Caco-2 (cell line): Measurements from ENCODE around the gene PON1. TPM values are rescaled to one million over a fixed set of nuclear protein-coding genes. Genes with fewer than 3 reads are reported as not detected.

Source experiments
- BruUV-seq: library from RNA; stranded (reverse); fragments of 400-500 nt; replicated peaks from 2 replicates; lab custom pipeline; 2021; lab: Mats Ljungman, UMichigan
- CTCF ChIA-PET: fragments of 300-600 bp; sonication (Branson Sonifier 250); formaldehyde crosslinking; loops from one replicate; lab custom pipeline; 2022; ENCODE audit warnings: antibody characterized with exemption; lab: Charles Lee
- POLR2A ChIA-PET: fragments of 300-600 bp; sonication (Branson Sonifier 250); formaldehyde crosslinking; loops from one replicate; lab custom pipeline; 2022; ENCODE audit warnings: antibody characterized with exemption; lab: Charles Lee
- DNase-seq, 2 experiments: peaks; one replicate each; pipeline versions ENCODE4 v3.0.0 to v3.0.0-alpha.2; 2020 to 2022
- H3K27me3 ChIP-seq: replicated peaks from 2 replicates; pipeline ENCODE4 v1.6.0; 2011; ENCODE audit warnings: low read length; ENCODE audit not compliant: control insufficient read depth, insufficient read depth
- H3K36me3 ChIP-seq: 2 replicates; pipeline ENCODE4 v1.5.1; 2011; ENCODE audit warnings: low read length; ENCODE audit not compliant: control insufficient read depth, insufficient read depth
- H3K4me1 ChIP-seq: fragments of 250-450 bp; sonication (Bioruptor Pico); 2 replicates; pipeline ENCODE4 v1.5.1; 2020; ENCODE audit warnings: mild to moderate bottlenecking
- H3K4me3 ChIP-seq: 2 replicates; pipeline ENCODE4 v1.5.1; 2011; ENCODE audit warnings: low read depth, mild to moderate bottlenecking, control low read depth, low read length
- H3K9me3 ChIP-seq: fragments of 250-450 bp; sonication (Bioruptor Pico); 2 replicates; pipeline ENCODE4 v1.5.1; 2020; ENCODE audit warnings: mild to moderate bottlenecking, moderate library complexity
- H3K27ac Mint-ChIP-seq: one replicate; pipeline ENCODE4 v1.8.0; 2022; ENCODE audit warnings: mixed read lengths; ENCODE audit not compliant: unreplicated experiment
- H3K27me3 Mint-ChIP-seq: one replicate; pipeline ENCODE4 v1.8.0; 2022; ENCODE audit warnings: mixed read lengths; ENCODE audit not compliant: insufficient read depth, unreplicated experiment
- H3K36me3 Mint-ChIP-seq: one replicate; pipeline ENCODE4 v1.8.0; 2022; ENCODE audit warnings: mild to moderate bottlenecking, mixed read lengths; ENCODE audit not compliant: insufficient read depth, unreplicated experiment
- H3K4me1 Mint-ChIP-seq: one replicate; pipeline ENCODE4 v1.8.0; 2022; ENCODE audit warnings: low read depth, mixed read lengths; ENCODE audit not compliant: unreplicated experiment
- H3K4me3 Mint-ChIP-seq: one replicate; pipeline ENCODE4 v1.8.0; 2022; ENCODE audit warnings: mild to moderate bottlenecking, moderate library complexity, mixed read lengths; ENCODE audit not compliant: unreplicated experiment
- H3K9me3 Mint-ChIP-seq: one replicate; pipeline ENCODE4 v1.8.0; 2022; ENCODE audit warnings: mixed read lengths; ENCODE audit not compliant: unreplicated experiment
- CTCF ChIP-seq, 2 experiments: fragments of 200-600 bp in 1 of 2; IDR thresholded peaks; 1 replicate in 1 of 2; 2 replicates in 1 of 2; pipeline versions ENCODE4 v1.5.1 to v1.8.0; 2011 to 2022; ENCODE audit warnings: antibody characterized with exemption in 1 of 2, control low read depth in 1 of 2, inconsistent platforms in 1 of 2, low read depth in 1 of 2, low read length in 1 of 2, mild to moderate bottlenecking in 1 of 2, moderate library complexity in 1 of 2; ENCODE audit not compliant: insufficient read depth in 1 of 2, severe bottlenecking in 1 of 2, unreplicated experiment in 1 of 2
- intact Hi-C: fragments of 100-400 bp; cut with micrococcal nuclease; formaldehyde crosslinking; loops from one replicate; pipeline ENCODE4 v1.10.0; 2022; ENCODE audit not compliant: unreplicated experiment
- total RNA-seq: library from RNA; stranded (reverse); gene quantifications from 2 replicates; pipeline ENCODE4 v1.2.3, GENCODE V29; 2022

Gene PON1
- total RNA-seq, 1 experiment from 2014 or later, result not detected

DNA sequence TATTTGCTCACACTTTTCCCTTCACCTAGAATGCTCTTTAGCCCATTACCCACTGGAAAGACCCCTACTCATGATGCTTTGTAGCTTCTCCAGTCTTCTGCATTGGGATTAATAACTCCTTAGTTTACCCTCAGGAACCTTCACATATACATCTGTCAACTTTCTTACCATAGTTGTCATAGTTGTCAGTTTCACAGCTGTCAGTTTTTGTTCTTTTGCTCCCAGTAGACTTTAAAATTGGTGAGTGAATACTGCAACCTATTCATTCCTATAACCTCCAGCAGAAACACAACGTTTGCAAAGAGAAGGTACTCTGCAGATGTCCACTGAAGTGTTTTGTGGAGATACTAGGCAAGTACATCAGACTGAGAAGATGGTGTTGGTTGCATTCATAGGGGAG, 2.6 kb downstream of the PON1 start:
- H3K4me3 Mint-ChIP-seq, result no peak overlapping the region
- no TSS peak for BruUV-seq

GRCh38 chr7:95320651-95321050, 3.7 kb downstream of the PON1 start:
- Mint-ChIP-seq H3K36me3 (no peaks in the 10 kb centered on the region), H3K4me1 (no peaks in the 10 kb centered on the region), H3K9me3 (no peaks in the 10 kb centered on the region), H3K4me3 (no peak overlapping the region), H3K27me3 (no peaks in the 10 kb centered on the region), H3K27ac (no peak overlapping the region)
- no peak for TF ChIP-seq CTCF (IDR thresholded peaks at IDR 0.05; ENCODE audit: insufficient read depth in 1 of 2, low read depth in 1 of 2, low read length in 1 of 2, severe bottlenecking in 1 of 2, unreplicated experiment in 1 of 2)
- Histone ChIP-seq H3K4me1 (peaks cover 14% of the 10 kb centered on the region), H3K36me3 (no peaks in the 10 kb centered on the region; the same call in 1 of the 2 replicates), H3K9me3 (no peaks in the 10 kb centered on the region), H3K27me3 (no peaks in the 10 kb centered on the region), H3K4me3 (no peak overlapping the region)
- ChIA-PET CTCF (interaction anchor here (0.6 kb wide), 1 partner anchor 224 kb away, joined by 4 read pairs; no protein-coding TSS in a partner anchor), POLR2A (no interaction called here)
- no peak for DNase-seq
- no TSS peak for BruUV-seq
- intact Hi-C loops, result no loop called here

More for the DNA sequence above, 2.6 kb downstream of the PON1 start:
- Histone ChIP-seq H3K4me3 (no peak overlapping the region), H3K36me3 (no peaks in the 10 kb centered on the region; the same call in 1 of the 2 replicates), H3K27me3 (no peaks in the 10 kb centered on the region), H3K9me3 (no peaks in the 10 kb centered on the region), H3K4me1 (peaks cover 14% of the 10 kb centered on the region)
- no peaks in the 10 kb centered on the region for H3K9me3 Mint-ChIP-seq
- no peak for DNase-seq
- no peak overlapping the region for H3K27ac Mint-ChIP-seq
- CTCF ChIA-PET, result no interaction called here
- no peaks in the 10 kb centered on the region for H3K4me1 Mint-ChIP-seq
- no peaks in the 10 kb centered on the region for H3K36me3 Mint-ChIP-seq
- intact Hi-C loops, result no loop called here
- no peak for TF ChIP-seq CTCF (IDR thresholded peaks at IDR 0.05; ENCODE audit: insufficient read depth in 1 of 2, low read depth in 1 of 2, low read length in 1 of 2, severe bottlenecking in 1 of 2, unreplicated experiment in 1 of 2)
- POLR2A ChIA-PET, result no interaction called here
- no peaks in the 10 kb centered on the region for H3K27me3 Mint-ChIP-seq

DNA sequence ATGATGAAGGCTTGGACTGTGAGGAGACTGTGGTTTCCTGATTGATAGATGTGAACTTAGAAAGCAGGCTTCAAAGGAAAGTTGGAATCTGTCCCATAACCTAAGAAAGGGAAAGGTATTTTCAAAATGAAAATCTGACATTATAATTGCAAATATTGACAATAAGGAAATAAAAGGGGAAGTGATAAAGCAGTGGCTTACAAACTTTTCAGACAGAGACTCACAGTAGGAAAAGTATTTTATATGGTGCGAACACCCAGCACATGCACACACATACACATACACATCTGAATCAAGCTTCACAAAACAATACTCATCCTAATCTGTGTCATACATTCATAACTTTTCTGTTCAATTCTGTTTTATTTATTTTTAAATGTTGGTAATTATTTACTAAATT, 4.8 kb downstream of the PON1 start:
- POLR2A ChIA-PET, result no interaction called here
- no peak for TF ChIP-seq CTCF (IDR thresholded peaks at IDR 0.05; ENCODE audit: insufficient read depth in 1 of 2, low read depth in 1 of 2, low read length in 1 of 2, severe bottlenecking in 1 of 2, unreplicated experiment in 1 of 2)
- peaks cover 14% of the 10 kb centered on the region for H3K4me1 ChIP-seq
- DNase-seq, result no peak
- Mint-ChIP-seq H3K36me3 (no peaks in the 10 kb centered on the region), H3K9me3 (no peaks in the 10 kb centered on the region), H3K4me3 (no peak overlapping the region), H3K4me1 (no peaks in the 10 kb centered on the region), H3K27ac (no peak overlapping the region), H3K27me3 (no peaks in the 10 kb centered on the region)
- H3K27me3 ChIP-seq, result no peaks in the 10 kb centered on the region
- H3K4me3 ChIP-seq, result no peak overlapping the region
- BruUV-seq, result no TSS peak
- CTCF ChIA-PET, result no interaction called here
- no peaks in the 10 kb centered on the region for H3K9me3 ChIP-seq
- H3K36me3 ChIP-seq, result no peaks in the 10 kb centered on the region
- intact Hi-C loops, result no loop called here
